HG03439 (cell line): ENCODE results near the gene LMBRD2.

ENCODE experiments used
- ATAC-seq: cut with Tn5 transposase; IDR thresholded peaks from one replicate; pipeline ENCODE4 v1.9.1; 2021; ENCODE audit warnings: mild to moderate bottlenecking, moderate library complexity; ENCODE audit not compliant: unreplicated experiment

The LMBRD2 gene

DNA sequence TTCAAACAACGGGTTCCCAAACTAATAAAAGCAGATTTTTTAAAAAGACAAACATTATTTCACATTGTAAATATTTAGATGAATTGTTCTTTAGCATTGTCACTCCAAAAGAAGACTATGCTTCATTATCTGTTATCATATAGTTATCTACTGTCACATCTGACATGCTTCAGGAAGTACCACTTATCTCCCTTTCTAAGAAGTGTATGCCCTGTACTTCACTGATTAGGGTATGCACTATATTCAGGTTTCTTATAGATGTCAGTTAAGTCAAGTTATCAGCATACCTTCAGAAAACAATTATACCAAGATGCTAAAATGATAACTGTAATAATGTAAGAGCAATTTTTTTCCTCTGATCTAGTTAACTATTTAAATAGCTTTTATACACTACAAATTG, 40.4 kb downstream of the LMBRD2 start:
- no peak for ATAC-seq

DNA sequence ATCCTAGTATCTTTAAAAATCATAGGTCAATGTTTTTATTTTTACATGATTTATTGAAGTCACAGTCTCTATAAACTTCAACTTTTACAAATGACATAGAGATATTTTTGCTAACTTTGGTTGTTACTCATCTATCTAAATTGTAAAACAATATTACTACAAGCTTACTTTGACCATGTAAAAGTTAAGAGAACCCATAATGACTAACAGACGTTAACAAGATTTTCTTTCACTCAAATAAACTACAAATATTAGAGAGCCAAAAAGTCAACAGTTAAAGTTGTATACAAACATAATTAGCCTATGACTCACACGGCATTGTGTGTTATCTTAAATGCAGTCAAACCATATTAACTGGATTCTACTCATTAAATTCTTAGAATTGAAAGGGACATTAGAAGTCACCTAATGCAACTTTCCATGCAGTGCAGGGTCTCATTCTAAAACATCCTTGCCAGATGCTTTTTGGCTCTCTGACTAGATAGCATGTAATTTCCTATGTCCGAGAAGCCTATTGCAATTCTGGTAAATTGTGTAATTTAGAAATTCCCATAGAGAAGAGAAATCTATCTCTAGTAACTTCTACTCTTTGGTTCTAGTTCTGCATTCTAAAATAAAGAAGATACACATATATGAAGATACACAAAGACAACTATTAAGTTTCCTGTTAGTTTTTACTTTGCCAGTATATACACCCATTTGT, 42.8 kb downstream of the LMBRD2 start:
- ATAC-seq: no peak

DNA sequence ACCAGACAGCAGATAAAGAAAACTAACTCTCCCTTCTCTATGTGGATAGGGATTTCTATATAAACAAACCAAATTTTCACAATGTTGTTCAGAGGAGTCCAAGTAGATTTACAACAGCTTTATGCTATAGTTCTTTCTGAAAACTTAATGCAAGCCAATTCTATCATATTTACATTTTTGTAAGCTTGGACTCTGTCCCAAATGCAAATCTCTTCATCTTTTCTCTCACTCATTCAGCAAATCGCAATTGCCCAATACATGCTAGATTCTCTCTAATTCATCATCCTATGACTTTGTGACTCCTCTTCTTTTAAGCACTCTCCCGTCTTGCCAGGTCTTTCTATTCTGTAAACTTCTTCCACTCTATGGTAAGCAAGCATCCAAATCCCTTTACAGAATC, 45.9 kb downstream of the LMBRD2 start:
- no peak for ATAC-seq

DNA sequence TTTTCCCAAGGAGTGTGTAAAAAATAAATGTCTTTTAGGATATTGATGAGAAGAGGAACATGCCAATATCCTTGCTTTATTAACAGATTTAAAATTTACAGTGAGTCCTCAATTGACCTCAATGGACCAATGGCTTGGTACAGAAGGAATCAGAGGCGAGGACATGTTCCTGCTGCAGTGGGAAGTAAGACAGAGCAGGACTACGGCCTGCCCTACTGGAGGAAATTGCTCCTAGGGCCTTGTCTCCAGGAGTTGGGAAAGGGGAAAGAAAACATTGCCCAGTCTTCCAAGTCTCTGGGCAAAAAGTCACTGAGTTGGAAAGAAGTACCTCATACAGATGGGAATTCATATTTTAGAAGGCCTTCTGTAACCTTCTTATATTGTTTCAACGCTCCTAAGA, 51.9 kb downstream of the LMBRD2 start:
- ATAC-seq: no peak

DNA sequence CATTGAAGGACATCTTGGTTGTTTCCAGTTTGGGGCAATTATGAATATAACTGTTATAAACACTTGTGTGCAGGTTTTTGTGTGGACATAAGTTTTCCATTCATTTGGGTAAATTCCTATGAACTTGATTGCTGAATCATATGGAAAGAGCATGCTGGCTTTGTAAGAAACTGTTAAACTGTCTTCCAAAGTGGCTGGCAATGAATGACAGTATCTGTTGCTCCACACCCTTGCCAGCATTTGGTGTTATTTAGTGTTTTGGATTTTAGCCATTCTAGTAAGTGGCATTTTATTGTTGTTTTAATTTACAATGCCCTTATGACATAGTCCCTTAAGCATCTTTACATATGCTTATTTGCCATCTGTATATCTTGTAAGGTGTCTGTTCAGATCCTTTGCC, 55.2 kb downstream of the LMBRD2 start:
- ATAC-seq: no peak

DNA sequence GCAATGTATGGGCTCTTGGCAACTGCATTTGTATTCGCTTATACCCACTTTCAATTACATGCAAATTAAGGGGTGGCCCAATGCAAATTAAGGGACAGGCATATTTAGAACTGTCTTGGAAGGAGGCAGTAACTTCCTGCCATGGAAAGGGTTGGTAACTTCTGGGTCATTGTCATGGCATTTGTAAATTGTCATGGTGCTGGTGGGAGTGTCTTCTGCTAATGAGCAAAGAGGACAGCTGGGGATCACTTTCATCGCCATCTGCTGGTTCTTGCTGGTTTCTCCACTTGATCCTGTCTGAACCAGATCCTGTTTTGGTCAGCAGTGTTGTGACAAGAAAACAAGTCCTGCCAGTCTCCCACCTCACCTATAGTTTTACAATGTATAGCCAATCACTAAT, 61.7 kb downstream of the LMBRD2 start:
- ATAC-seq: peak; percentile 67

DNA sequence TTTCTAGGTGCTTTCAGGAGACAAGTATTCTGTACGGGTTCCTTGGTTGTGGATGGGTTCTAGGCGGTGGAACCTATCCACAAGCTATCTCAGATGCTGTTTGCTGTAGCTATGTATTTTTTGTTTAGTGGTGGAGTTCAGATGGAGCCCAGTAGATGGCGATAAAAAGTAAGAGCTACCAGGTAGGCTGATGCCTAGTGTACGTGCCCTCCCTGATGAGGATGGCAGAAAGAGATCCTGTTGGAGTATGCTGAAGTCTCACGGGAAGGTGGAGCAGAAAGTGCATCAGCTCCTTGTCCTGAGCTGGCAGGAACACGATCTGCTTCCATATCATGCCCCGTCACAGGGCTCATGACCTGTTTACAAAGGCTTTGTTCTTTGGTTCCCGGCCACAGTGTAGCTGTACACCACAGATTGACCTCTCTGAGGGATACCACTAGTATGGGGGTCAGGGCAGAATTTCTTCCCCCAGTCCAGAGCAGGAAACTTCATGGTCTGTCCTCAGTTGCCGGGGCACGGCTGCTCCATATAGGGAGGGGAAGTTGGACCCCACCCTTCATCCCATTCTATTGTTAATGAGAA, 72.4 kb downstream of the LMBRD2 start:
- peak; percentile 95 for ATAC-seq

DNA sequence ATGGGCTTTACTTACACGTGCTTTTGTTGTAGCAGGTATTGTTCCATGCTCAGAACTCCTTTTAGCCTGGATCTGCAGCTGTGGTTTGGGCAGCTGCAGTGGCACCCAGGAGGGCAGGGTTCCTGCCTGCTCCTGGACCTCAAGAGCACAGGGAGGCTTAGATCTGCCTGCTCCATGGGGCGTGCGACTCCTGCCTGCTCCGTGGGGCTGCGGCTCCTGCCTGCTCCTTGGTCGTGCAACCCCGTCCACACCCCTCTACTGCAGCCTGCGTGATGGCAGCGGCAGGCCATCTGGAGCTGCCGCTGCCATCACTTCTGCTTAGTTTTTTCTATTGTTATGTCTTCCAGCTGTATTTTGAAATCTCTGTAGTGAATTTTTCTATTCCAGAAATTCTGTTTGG, 73.3 kb downstream of the LMBRD2 start:
- no peak for ATAC-seq

DNA sequence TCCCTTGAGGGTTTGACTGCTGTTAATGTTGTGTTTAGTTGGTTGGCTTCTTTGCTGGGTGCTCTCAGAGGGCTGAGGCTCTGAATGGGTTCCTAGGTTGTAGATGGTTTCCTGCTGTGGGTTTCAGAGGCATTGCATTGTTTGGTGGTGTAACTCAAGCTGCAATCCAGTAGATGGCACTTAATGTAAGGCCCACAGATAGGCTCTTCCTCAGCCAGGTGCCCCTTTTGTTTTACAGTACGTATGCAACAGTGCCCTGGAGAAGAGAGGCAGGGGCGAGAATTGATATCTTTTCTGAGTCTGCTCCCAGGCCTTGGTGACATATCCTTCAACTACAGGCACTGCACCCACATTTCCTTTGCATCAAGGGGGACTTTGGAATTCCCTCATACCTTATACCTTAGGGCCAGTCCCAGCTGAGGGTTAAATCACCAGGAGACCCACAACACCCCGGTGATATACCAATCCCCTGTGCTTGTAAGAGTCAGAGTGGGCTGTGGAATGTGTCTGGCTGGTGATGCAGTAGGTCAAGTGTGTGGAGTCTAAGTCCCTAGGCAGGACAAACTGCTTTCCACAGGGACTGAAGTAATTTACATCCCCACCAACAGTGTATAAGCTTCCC, 78.0 kb downstream of the LMBRD2 start:
- peak; percentile 68 for ATAC-seq

DNA sequence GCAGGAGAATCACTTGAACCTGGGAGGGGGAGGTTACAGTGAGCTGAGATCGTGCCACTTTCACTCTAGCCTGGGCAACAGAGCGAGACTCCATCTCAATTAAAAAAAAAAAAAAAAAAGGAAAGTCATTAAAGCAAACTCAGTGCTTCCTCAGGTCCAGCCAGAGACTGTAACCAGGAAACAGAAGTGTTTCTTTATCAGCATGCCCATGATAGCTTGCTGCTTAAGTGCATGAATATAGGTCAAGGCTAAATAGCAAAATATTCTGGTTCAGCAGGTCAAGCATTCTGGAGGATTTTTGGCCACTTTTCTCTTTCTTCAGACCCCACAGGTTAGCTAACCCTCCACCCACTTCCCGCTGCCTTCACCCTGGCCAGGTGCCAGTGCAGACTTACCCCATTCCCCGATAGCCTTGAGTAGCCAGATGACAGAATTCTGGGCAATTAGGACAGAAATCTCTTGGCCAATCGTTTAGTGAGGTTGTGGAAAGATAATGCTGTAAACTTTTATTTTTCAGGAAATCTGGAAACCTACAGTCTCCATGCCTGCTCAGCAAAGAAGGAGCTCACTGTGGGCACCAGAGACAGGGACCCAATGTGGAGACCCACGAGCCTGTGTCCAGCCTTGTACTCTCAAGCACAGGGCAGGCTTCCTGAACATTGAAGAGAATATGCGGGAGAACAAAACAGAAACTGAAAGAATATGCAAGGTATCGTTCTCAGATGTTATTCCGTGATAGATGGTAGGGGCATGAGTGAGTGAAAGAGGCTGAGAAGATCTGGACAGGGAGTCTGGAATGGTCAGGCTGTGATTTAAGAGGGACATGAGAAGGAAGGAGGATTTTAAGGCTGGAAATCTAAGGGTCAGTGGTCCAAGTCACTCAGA, 80.8 kb downstream of the LMBRD2 start:
- peak; percentile 62 for ATAC-seq

DNA sequence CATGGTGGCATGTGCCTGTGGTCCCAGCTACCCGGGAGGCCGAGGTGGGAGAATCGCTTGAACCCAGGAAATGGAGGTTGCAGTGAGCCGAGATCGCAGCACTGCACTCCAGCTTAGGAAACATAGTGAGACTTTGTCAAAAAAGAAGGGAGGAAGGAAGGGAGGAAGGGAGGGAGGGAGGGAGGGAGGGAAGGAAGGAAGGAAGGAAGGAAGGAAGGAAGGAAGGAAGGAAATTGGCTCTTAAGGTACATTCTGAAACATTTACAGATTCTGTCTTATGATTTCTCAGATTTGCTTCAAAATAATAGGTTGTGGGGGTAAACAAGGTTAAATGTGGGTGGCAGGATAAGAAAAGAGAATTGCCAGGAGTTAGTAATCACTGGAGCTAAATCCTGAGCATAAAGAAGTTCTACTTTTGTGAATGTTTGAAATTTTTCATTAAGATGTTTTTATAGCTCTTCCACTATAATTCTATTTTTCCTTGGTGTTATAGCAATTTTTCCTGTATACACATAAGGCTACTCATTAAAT, 82.9 kb downstream of the LMBRD2 start:
- no peak for ATAC-seq

DNA sequence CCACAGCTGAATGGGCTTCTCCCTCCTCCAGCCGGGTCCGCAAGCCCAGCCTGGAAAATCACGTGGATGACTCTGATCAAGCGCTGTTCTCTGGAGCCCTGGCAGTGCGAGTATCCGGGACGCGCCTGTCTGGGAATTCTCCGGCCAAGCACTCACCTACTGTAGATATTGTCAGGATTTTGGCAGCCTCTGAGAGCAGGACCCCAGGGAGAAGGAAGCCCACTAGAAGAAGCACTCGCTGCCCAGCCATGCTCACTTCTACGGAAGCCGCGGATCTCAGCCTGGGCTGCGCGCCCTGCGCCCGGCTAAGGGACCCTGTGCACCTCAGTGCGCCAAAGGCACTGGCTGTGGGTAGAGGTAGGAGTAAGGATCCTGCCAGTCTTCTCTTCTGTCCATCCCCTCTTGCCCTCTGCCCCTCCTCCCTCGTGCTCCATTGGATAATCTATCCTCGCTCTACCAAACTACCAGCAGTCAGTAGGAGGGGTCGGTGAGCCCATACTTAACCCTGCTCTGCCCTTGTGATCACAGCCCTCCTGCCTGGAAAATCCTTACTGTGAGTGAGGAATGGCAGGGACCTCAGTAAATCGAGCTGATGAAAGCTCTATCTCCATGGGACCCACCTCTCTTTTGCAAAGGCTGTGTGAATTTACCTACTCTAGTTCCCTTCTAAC, 85.0 kb downstream of the LMBRD2 start, which contains the start of gene UGT3A2:
Gene UGT3A2 (minus strand): TSS at position 343 of the 671 bp plus-strand sequence. CDS start 93 bp downstream, at position 250.
- ATAC-seq: no peak

DNA sequence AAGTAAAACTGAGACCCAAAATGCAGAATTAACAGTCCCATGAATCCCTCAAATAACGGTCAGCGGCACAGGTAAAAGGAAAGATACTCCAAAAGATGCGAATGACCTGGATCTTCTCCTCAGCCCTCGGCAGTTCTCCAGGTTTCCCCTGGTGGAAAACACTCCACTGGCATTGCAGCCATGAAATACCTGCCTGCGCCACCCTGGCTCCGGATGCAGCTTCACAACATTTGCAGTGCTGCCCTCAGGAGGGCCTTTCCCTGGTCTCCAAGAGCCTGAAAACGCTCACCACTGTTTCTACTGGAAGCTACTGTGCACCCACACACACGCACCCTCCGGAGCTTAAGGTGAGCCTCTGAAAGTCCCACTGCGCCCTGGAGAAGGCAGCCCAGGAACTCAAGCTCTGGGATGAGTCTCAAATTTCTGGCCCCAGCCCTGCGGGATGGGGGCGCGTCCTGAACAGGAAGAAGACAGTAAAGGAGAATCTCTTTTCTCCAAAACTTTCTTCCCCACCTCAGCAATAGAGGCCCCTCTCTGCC, 85.6 kb downstream of the LMBRD2 start:
- ATAC-seq: no peak

DNA sequence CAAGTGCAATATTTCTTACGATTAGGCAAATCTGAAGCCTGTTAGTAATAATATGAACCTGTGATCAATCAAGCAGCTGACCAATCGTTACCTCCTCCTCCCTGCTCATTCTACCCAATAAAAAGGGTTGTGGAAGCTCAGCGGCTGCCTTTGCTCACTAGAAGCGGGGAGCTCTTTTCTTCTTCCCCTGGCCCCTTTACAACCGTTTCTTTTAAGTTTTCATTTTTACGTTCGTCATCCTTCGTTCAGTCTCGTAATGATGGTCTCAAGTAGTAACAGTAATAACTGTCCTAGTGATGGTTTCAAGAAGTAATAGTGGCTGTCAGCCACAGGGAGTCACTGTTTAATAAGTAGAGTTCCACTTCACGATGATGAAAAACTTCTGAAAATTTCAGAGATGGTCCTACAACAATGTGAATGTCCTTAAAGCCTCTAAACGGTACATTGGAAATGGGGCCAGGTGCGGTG, 91.2 kb downstream of the LMBRD2 start:
- ATAC-seq: peak; percentile 77

DNA sequence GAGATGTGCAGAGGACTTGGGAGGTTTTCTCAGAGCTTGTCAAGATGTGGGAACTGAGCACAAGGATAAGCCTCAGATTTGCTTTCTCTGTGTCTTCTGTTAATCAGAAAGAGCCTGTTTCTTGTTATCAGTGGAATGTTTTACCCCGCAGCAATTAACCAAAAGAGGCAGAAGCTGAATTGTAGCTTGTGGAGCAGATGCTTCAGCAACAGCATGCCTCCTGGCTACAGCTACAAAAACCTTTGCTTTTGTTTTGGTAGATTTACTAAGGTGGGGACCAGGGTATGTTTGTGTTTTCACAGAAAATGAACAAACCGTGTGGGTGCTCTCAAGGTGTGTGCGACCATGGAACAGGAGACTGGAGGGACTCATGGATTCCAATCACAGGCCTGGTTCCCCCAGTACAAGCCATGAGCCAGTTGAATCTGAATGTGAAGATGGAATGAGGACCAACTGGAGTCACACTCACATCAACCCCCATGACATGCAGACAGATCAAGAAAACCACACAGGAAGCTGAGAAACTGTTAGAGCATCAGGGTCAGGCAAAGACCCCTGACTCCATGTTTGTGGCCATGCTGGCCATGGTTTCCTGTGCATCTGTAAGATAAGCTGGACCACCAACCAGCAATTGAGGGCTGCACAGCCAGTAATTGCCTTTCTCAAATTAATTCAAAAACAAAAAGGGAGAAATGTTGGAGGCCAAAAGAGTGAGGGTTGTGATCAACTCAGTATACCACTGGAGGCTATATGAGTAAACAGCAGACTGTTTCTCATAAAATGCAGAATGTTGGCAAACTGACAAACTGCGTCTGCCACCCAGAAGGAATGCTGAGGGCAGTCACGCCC, 91.9 kb downstream of the LMBRD2 start:
- ATAC-seq: no peak

DNA sequence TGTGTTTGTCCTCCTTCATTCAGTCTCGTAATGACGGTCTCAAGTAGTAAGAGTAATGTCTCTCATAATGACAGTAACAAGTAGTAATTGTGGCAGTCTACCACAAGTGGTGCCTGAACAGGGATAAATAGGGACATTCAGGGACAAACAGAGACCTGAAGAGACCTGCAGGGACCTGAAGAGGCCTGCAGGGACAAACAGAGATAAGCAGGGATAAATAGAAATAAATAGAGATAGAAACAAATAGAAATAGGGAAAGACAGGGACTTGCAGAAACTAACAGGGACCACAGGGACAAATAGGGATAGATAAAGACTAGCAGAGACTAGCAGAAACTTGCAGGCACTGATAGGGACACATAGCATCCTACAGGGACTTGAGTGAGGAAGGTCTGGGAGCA, 92.9 kb downstream of the LMBRD2 start:
- no peak for ATAC-seq

DNA sequence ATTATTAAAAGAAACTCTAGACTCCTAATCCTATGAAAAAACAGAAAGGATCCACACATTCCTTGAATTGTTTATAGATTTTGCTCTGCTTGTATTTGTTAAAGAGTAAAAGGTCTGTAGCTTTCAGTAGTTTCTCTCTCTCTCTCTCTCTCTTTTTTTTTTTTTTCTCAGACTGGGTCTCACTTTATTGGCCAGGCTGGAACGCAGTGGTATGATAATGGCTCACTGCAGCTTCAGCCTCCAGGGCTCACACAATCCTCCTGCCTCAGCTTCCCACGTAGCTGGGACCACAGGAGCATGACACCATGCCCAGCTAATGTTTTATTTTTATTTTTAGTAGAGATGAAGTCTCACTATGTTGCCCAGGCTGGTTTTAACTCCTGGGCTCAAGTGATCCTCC, 94.3 kb downstream of the LMBRD2 start:
- ATAC-seq: no peak

DNA sequence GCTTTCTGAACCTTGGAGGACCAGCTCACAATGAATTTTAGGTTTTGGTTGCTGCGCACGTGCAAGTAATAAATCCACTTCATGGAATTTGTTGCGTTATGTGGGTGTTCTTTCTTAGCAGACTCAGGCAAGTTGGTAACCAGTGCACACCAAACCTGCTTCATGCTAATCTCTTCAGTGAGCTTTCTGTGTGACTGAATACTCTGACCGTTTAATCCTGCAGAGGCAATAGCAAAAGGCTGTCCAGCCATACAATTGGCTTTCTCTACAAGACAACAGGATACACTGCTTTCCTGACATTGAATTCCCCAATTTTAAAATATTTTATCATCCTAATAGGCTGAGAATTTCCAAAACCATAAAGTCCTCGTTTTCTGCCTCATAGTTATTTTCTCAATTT, 95.3 kb downstream of the LMBRD2 start:
- no peak for ATAC-seq

DNA sequence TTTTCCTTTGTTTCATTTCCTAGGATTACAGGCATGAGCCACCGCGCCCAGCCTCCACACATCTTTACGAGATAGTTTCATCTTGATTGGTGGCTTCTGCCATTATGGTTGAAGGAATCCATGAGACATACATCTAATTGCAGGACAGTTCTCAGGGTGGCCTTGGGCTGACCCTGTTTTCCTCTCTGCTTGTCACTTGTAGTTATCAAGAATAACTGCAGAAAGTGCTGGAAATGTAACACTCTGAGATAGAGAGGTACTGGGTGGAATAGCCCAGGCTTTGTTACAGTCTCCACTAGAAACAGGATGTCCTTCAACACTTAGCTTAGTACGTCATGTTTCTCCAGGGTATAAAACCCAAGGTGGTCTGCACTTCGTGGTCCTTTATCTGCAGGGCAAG, 95.7 kb downstream of the LMBRD2 start:
- ATAC-seq: no peak
